ENCODE data around the gene BAHCC1. TPM values are rescaled to one million over a fixed set of nuclear protein-coding genes. Genes with fewer than 3 reads are reported as not detected.

BAHCC1 gene
- total RNA-seq, 1 donor: 11.2 TPM

DNA sequence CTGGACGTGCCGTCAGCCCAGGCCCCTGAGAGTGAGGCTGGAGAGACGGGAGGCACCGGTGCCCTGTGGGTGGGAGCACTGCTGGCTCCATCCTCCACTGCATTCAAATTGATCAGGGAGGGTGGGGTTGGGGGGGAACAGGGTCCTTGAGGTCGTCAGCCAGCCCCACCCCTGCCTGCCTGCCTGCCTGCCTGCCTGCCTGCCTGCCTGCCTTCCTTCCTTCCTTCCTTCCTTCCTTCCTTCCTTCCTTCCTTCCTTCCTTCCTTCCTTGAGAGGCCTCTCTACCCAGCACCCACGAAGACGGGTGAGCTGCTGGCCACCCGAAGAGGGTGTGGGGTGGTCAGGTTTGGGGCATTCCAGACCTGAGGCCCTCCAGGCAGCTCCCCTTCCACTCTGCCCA, 16.0 kb downstream of the BAHCC1 start:
- H3K27me3 ChIP-seq (ENCODE audit: insufficient read depth, low read length): no peaks in the 10 kb centered on the region
- no peaks in the 10 kb centered on the region for H3K9me3 ChIP-seq (ENCODE audit: low read depth, low read length)
- H3K79me2 ChIP-seq (ENCODE audit: insufficient read depth, low read length): peaks cover 1% of the 10 kb centered on the region
- no peak for TF ChIP-seq CTCF (IDR thresholded peaks at IDR 0.05; ENCODE audit: extremely low read depth, low read depth, low read length)
- peaks cover 27% of the 10 kb centered on the region for H4K20me1 ChIP-seq (ENCODE audit: insufficient read depth, low read length)
- no peaks in the 10 kb centered on the region for H3K4me1 ChIP-seq (ENCODE audit: insufficient read depth, low read length)
- H3K36me3 ChIP-seq (ENCODE audit: insufficient read depth, low read length): no peaks in the 10 kb centered on the region
- H3K4me2 ChIP-seq (ENCODE audit: insufficient read depth, low read length): no peak overlapping the region
- H3K27ac ChIP-seq (ENCODE audit: low read depth, low read length): no peak overlapping the region
- H3K4me3 ChIP-seq (ENCODE audit: insufficient read depth, low read length): no peak overlapping the region
- H2AFZ ChIP-seq (ENCODE audit: low read length): no peak overlapping the region
- DNase-seq (ENCODE audit: insufficient read length, low spot score, missing footprints): no peak

GRCh38 chr17:81412490-81413093, 17.3 kb downstream of the BAHCC1 start:
- DNase-seq (ENCODE audit: insufficient read length, low spot score, missing footprints): no peak
- H3K4me2 ChIP-seq (ENCODE audit: insufficient read depth, low read length): no peak overlapping the region
- no peaks in the 10 kb centered on the region for H3K79me2 ChIP-seq (ENCODE audit: insufficient read depth, low read length)
- no peak overlapping the region for H2AFZ ChIP-seq (ENCODE audit: low read length)
- peaks cover 1% of the 10 kb centered on the region for H3K4me1 ChIP-seq (ENCODE audit: insufficient read depth, low read length)
- H3K27me3 ChIP-seq (ENCODE audit: insufficient read depth, low read length): no peaks in the 10 kb centered on the region
- H3K9me3 ChIP-seq (ENCODE audit: low read depth, low read length): no peaks in the 10 kb centered on the region
- H4K20me1 ChIP-seq (ENCODE audit: insufficient read depth, low read length): peaks cover 19% of the 10 kb centered on the region
- no peak overlapping the region for H3K4me3 ChIP-seq (ENCODE audit: insufficient read depth, low read length)
- H3K27ac ChIP-seq (ENCODE audit: low read depth, low read length): no peak overlapping the region
- H3K36me3 ChIP-seq (ENCODE audit: insufficient read depth, low read length): no peaks in the 10 kb centered on the region
- no peak for TF ChIP-seq CTCF (IDR thresholded peaks at IDR 0.05; ENCODE audit: extremely low read depth, low read depth, low read length)

DNA sequence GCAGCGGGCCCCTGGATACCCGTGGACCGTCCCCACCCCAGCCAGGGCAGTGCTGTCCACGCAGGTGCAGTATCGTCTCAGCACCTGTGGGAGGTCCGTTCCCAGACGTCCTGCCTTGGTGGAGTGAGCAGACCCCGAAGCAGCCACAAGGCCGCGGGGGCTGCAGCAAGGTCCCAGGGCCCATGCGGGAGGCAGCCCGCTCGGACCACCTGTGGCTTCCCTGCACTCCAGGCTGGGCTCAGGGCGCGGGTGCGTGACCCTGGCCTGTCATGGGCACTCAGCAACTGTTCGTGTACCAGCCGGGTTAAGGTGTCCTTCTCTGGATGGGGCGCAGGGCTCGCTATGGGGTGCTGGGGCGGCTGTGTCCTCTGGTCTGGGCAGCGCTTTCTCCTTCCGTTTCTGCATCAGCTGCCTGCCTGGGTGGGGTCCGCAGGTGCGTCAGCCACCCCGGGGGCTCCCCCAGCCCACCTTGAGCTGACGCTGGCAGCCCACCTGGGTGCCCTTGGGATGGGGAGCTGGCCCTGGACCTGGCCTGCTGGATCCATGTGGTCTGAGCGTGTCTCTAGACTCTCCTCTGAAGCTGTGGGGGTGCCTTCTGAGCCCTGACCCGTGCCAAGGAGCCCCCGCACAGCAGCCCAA, 18.4 kb downstream of the BAHCC1 start:
- Histone ChIP-seq H3K79me2 (ENCODE audit: insufficient read depth, low read length) (no peaks in the 10 kb centered on the region), H4K20me1 (ENCODE audit: insufficient read depth, low read length) (peaks cover 16% of the 10 kb centered on the region), H2AFZ (ENCODE audit: low read length) (no peak overlapping the region), H3K27ac (ENCODE audit: low read depth, low read length) (no peak overlapping the region), H3K4me1 (ENCODE audit: insufficient read depth, low read length) (peaks cover 5% of the 10 kb centered on the region), H3K36me3 (ENCODE audit: insufficient read depth, low read length) (no peaks in the 10 kb centered on the region), H3K27me3 (ENCODE audit: insufficient read depth, low read length) (no peaks in the 10 kb centered on the region), H3K4me3 (ENCODE audit: insufficient read depth, low read length) (no peak overlapping the region), H3K9me3 (ENCODE audit: low read depth, low read length) (no peaks in the 10 kb centered on the region), H3K4me2 (ENCODE audit: insufficient read depth, low read length) (no peak overlapping the region)
- no peak for DNase-seq (ENCODE audit: insufficient read length, low spot score, missing footprints)
- TF ChIP-seq CTCF (IDR thresholded peaks at IDR 0.05; ENCODE audit: extremely low read depth, low read depth, low read length): no peak

DNA sequence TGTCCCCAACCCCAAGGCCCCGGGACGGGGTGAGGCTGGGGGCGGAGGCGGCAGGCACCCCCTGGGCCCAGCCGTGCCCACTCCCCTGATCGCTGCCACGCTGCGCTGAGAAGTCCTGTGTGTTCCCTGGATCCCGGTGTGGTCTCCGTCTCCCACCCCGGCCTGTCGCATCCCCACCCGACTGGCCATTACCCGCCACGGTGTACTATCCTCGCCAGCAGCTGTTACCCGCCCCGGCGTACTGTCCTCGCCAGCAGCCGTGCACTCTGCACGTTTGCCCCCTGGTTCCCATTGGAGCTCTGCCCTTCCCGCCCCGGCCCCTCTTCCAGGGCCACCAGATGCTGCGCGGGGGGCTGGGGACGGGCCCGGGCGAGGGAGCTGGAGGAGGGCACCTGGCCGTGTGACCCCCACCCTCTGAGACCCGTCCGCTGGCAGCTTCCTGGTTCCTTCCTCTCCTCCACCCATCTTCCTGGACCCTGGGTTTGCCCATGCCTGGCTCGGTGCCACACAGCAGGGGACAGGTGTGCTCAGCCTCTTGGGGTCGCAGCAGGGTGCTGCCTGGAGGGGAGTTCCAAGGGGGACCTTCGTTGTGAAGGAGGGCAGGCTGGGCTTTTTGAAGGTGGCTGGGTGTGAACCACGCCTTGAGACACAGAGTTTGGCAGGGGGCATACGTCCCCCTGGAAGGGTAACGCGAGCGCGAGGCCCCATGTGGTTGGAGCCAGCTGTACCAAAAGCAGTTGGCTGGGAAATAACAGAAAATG, 19.7 kb downstream of the BAHCC1 start:
- H3K4me2 ChIP-seq (ENCODE audit: insufficient read depth, low read length): no peak overlapping the region
- H4K20me1 ChIP-seq (ENCODE audit: insufficient read depth, low read length): peaks cover 7% of the 10 kb centered on the region
- no peak overlapping the region for H3K27ac ChIP-seq (ENCODE audit: low read depth, low read length)
- no peaks in the 10 kb centered on the region for H3K36me3 ChIP-seq (ENCODE audit: insufficient read depth, low read length)
- DNase-seq (ENCODE audit: insufficient read length, low spot score, missing footprints): no peak
- TF ChIP-seq CTCF (IDR thresholded peaks at IDR 0.05; ENCODE audit: extremely low read depth, low read depth, low read length): no peak
- H2AFZ ChIP-seq (ENCODE audit: low read length): no peak overlapping the region
- H3K79me2 ChIP-seq (ENCODE audit: insufficient read depth, low read length): no peaks in the 10 kb centered on the region
- H3K4me1 ChIP-seq (ENCODE audit: insufficient read depth, low read length): peaks cover 18% of the 10 kb centered on the region
- H3K27me3 ChIP-seq (ENCODE audit: insufficient read depth, low read length): no peaks in the 10 kb centered on the region
- H3K9me3 ChIP-seq (ENCODE audit: low read depth, low read length): no peaks in the 10 kb centered on the region
- no peak overlapping the region for H3K4me3 ChIP-seq (ENCODE audit: insufficient read depth, low read length)

Measured in osteoblast (primary cell).